ENCODE measurements around the gene STAMBP. TPM values are rescaled to one million over a fixed set of nuclear protein-coding genes. Genes with fewer than 3 reads are reported as not detected.

STAMBP gene
- total and polyA plus RNA-seq, 2 donors (not counting 3 experiments of a cell fraction or from before 2014, with no cell fraction given) = 18.0 to 21.3 TPM

DNA sequence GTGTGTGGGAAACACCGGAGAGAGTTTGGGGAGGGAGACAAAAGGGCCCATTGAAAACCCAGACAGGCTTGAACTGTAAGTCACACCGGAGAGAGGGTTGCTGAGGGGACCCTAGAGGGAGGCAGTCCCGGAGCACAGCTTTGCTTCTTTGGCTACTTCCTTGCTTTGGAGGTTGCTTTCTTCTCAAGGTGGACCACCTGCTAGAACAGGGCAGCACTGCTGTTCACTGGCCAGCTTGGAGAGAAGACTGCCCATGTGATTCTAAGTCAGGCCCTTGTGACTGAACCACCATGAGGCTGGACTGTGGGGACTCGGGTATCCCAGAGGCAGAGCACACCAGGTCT is 68.5 kb downstream of the STAMBP start:
- no peak for TF ChIP-seq EZH2 (IDR thresholded peaks at IDR 0.05; ENCODE audit: borderline replicate concordance, low read depth, low read length, severe bottlenecking)
- no peak for TF ChIP-seq POLR2AphosphoS5 (IDR thresholded peaks at IDR 0.05; ENCODE audit: insufficient read depth, low read depth, low read length)
- TF ChIP-seq POLR2A (IDR thresholded peaks at IDR 0.05; ENCODE audit: low read depth, low read length) = no peak
- no peak for TF ChIP-seq GATA2 (IDR thresholded peaks at IDR 0.05; ENCODE audit: insufficient read depth, insufficient read length, low read depth, low read length)
- no peak for TF ChIP-seq MYC (IDR thresholded peaks at IDR 0.05; ENCODE audit: low read depth, low read length)
- TF ChIP-seq, protein P1, sequence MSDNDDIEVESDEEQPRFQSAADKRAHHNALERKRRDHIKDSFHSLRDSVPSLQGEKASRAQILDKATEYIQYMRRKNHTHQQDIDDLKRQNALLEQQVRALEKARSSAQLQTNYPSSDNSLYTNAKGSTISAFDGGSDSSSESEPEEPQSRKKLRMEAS (IDR thresholded peaks at IDR 0.05; ENCODE audit: insufficient read depth, insufficient read length) = no peak
- no peak for TF ChIP-seq FOS (IDR thresholded peaks at IDR 0.05; ENCODE audit: borderline replicate concordance, insufficient read depth, low read length)
- TF ChIP-seq, protein P2, sequence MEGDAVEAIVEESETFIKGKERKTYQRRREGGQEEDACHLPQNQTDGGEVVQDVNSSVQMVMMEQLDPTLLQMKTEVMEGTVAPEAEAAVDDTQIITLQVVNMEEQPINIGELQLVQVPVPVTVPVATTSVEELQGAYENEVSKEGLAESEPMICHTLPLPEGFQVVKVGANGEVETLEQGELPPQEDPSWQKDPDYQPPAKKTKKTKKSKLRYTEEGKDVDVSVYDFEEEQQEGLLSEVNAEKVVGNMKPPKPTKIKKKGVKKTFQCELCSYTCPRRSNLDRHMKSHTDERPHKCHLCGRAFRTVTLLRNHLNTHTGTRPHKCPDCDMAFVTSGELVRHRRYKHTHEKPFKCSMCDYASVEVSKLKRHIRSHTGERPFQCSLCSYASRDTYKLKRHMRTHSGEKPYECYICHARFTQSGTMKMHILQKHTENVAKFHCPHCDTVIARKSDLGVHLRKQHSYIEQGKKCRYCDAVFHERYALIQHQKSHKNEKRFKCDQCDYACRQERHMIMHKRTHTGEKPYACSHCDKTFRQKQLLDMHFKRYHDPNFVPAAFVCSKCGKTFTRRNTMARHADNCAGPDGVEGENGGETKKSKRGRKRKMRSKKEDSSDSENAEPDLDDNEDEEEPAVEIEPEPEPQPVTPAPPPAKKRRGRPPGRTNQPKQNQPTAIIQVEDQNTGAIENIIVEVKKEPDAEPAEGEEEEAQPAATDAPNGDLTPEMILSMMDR (IDR thresholded peaks at IDR 0.05; ENCODE audit: extremely low read depth in 1 of 2, insufficient read depth in 1 of 2, low read depth in 1 of 2, low read length in 2 of 2) = no peak
- TF ChIP-seq JUN (IDR thresholded peaks at IDR 0.05; ENCODE audit: borderline replicate concordance, insufficient read depth, insufficient read length, low read depth) = no peak
- Histone ChIP-seq H3K9me1 (replicated peaks; ENCODE audit: control insufficient read depth, extremely low read depth, insufficient read depth, low read length) (no peaks in the 10 kb centered on the region), H3K36me3 (ENCODE audit: control insufficient read depth in 2 of 2, extremely low read depth in 1 of 2, insufficient read depth in 2 of 2, low read length in 2 of 2) (no peaks in the 10 kb centered on the region), H3K27me3 (ENCODE audit: control insufficient read depth in 2 of 2, insufficient read depth in 2 of 2, low read length in 2 of 2) (peaks cover 5 to 6% of the 10 kb centered on the region in 2 experiments), H4K20me1 (replicated peaks; ENCODE audit: control insufficient read depth, extremely low read depth, insufficient read depth, low read length) (no peaks in the 10 kb centered on the region), H3K79me2 (ENCODE audit: control insufficient read depth, insufficient read depth, low read length) (no peaks in the 10 kb centered on the region), H3K4me1 (ENCODE audit: control insufficient read depth, extremely low read depth, insufficient read depth, low read length) (no peaks in the 10 kb centered on the region), H3K9ac (replicated peaks; ENCODE audit: extremely low read depth, insufficient read depth, low read length) (no peak overlapping the region), H3K9me3 (replicated peaks; ENCODE audit: control insufficient read depth, insufficient read depth, low read length) (no peaks in the 10 kb centered on the region), H3K27ac (ENCODE audit: insufficient read depth, low read depth, low read length) (no peak overlapping the region), H3K4me3 (replicated peaks in 1 of 3; ENCODE audit: insufficient read depth in 1 of 3, low read depth in 1 of 3, low read length in 3 of 3) (no peak overlapping the region), H2AFZ (ENCODE audit: low read depth, low read length) (no peak overlapping the region), H3K4me2 (ENCODE audit: insufficient read depth, low read length) (no peak overlapping the region)
- CTCF ChIA-PET = interaction anchor here (0.8 to 1.3 kb wide), 2 partner anchors 14 to 35 kb away, joined by 3 read pairs; no protein-coding TSS in a partner anchor
- no TSS peak for BruUV-seq (replicated peaks)
- DNase-seq (ENCODE audit: low read depth, low spot score) (no peak), FAIRE-seq (no peak)
- intact Hi-C loops (cut with micrococcal nuclease) = no loop called here
- POLR2A ChIA-PET = no interaction called here
- dilution Hi-C loops (cut with MboI; ENCODE audit: extremely low pct_ligation_motif_present, low sequenced_read_pairs) = no loop called here
